Thymus (tissue), 11 donors: ENCODE data around the gene RPL39L. TPM values are rescaled to one million over a fixed set of nuclear protein-coding genes. Genes with fewer than 3 reads are reported as not detected.

Experiments
- DNase-seq, 9 donors: peaks; one replicate each; pipeline ENCODE4 v3.0.0-alpha.2; 2013; ENCODE audit warnings: low spot score in 9 of 9, low read depth in 6 of 9, missing footprints in 1 of 9
- H3K27ac ChIP-seq, 2 donors: one replicate each; pipeline ENCODE4 v1.5.1; 2013; ENCODE audit warnings: control low read depth in 1 of 2, low read depth in 1 of 2, low read length in 1 of 2, mild to moderate bottlenecking in 1 of 2, moderate library complexity in 1 of 2
- H3K27me3 ChIP-seq, 2 donors: one replicate each; pipeline ENCODE4 v1.5.1; 2013; ENCODE audit warnings: low read length in 1 of 2; ENCODE audit not compliant: control insufficient read depth in 2 of 2, insufficient read depth in 1 of 2
- H3K36me3 ChIP-seq, 2 donors: one replicate each; pipeline ENCODE4 v1.5.1; 2013; ENCODE audit warnings: low read length in 1 of 2, mild to moderate bottlenecking in 1 of 2, moderate library complexity in 1 of 2; ENCODE audit not compliant: control insufficient read depth in 2 of 2, insufficient read depth in 2 of 2
- H3K4me1 ChIP-seq, 2 donors: one replicate each; pipeline ENCODE4 v1.5.1; 2013; ENCODE audit warnings: low read length in 2 of 2; ENCODE audit not compliant: control insufficient read depth in 2 of 2, insufficient read depth in 2 of 2
- H3K4me3 ChIP-seq, 2 donors: one replicate each; pipeline ENCODE4 v1.5.1; 2013; ENCODE audit warnings: low read length in 2 of 2, control low read depth in 1 of 2, mild to moderate bottlenecking in 1 of 2
- H3K9me3 ChIP-seq, 2 donors: one replicate each; pipeline ENCODE4 v1.5.1; 2013; ENCODE audit warnings: low read length in 1 of 2, mild to moderate bottlenecking in 1 of 2; ENCODE audit not compliant: control insufficient read depth in 2 of 2, insufficient read depth in 1 of 2
- WGBS: extraction: QIAGEN DNeasy Blood & Tissue Kit; methylation state at CpG from one replicate; pipeline ENCODE4 v1.1.7; 2013; 5-methylcytosine and 5-hydroxymethylcytosine counted together
- polyA plus RNA-seq: library from polyadenylated mRNA; stranded (reverse); fragments of 200-250 nt; gene quantifications from one replicate; pipeline ENCODE4 v1.2.3, GENCODE V29; 2013
- total RNA-seq: library from RNA; stranded (reverse); fragments of 120-200 nt; gene quantifications from one replicate; pipeline ENCODE4 v1.2.4, GENCODE V29; 2013
- donor health status: healthy.

The RPL39L gene
- total and polyA plus RNA-seq, 2 donors, result 7.6 to 36.6 TPM

GRCh38 chr3:187093320-187093719 is 46.0 kb downstream of the RPL39L start:
- Histone ChIP-seq H3K4me3 (no peak overlapping the region), H3K36me3 (no peaks in the 10 kb centered on the region), H3K4me1 (peaks cover 0 to 2% of the 10 kb centered on the region in 2 donors), H3K27me3 (no peaks in the 10 kb centered on the region), H3K9me3 (no peaks in the 10 kb centered on the region), H3K27ac (no peak overlapping the region)
- DNase-seq, result no peak
- WGBS, result 98% methylated on average over 1 of the region's 1 CpG

- H3K27ac ChIP-seq, result no peak overlapping the region
- H3K9me3 ChIP-seq, result peaks cover 0 to 5% of the 10 kb centered on the region in 2 donors
- WGBS, result 82% methylated on average over 1 of the region's 1 CpG
- no peak overlapping the region for H3K4me3 ChIP-seq
- H3K4me1 ChIP-seq, result peaks cover 0 to 2% of the 10 kb centered on the region in 2 donors
- no peaks in the 10 kb centered on the region for H3K27me3 ChIP-seq
- no peaks in the 10 kb centered on the region for H3K36me3 ChIP-seq
- DNase-seq, result no peak
Observed at GRCh38 chr3:187088701-187089100, 50.6 kb downstream of the RPL39L start.

GRCh38 chr3:187086831-187087230 is 52.5 kb downstream of the RPL39L start:
- peaks cover 0 to 5% of the 10 kb centered on the region in 2 donors for H3K9me3 ChIP-seq
- DNase-seq, result no peak
- no peaks in the 10 kb centered on the region for H3K36me3 ChIP-seq
- WGBS, result 97% methylated on average over 3 of the region's 3 CpGs
- no peak overlapping the region for H3K27ac ChIP-seq
- H3K4me3 ChIP-seq, result no peak overlapping the region
- H3K27me3 ChIP-seq, result no peaks in the 10 kb centered on the region
- H3K4me1 ChIP-seq, result peaks cover 0 to 2% of the 10 kb centered on the region in 2 donors

- DNase-seq, result no peak
- H3K9me3 ChIP-seq, result peaks cover 0 to 5% of the 10 kb centered on the region in 2 donors
- no peak overlapping the region for H3K27ac ChIP-seq
- peaks cover 0 to 2% of the 10 kb centered on the region in 2 donors for H3K4me1 ChIP-seq
- 99% methylated on average over 1 of the region's 1 CpG for WGBS
- no peak overlapping the region for H3K4me3 ChIP-seq
- no peaks in the 10 kb centered on the region for H3K36me3 ChIP-seq
- no peaks in the 10 kb centered on the region for H3K27me3 ChIP-seq
Observed at GRCh38 chr3:187085933-187086332, 53.4 kb downstream of the RPL39L start.

GRCh38 chr3:187085021-187085666 is 54.2 kb downstream of the RPL39L start:
- H3K27me3 ChIP-seq, result no peaks in the 10 kb centered on the region
- H3K4me1 ChIP-seq, result peaks cover 0 to 2% of the 10 kb centered on the region in 2 donors
- no peak for DNase-seq
- WGBS, result 95% methylated on average over 5 of the region's 5 CpGs
- H3K36me3 ChIP-seq, result no peaks in the 10 kb centered on the region
- peaks cover 0 to 5% of the 10 kb centered on the region in 2 donors for H3K9me3 ChIP-seq
- no peak overlapping the region for H3K4me3 ChIP-seq
- no peak overlapping the region for H3K27ac ChIP-seq

GRCh38 chr3:187084580-187084979 is 54.7 kb downstream of the RPL39L start:
- no peak for DNase-seq
- Histone ChIP-seq H3K4me1 (peaks cover 0 to 2% of the 10 kb centered on the region in 2 donors), H3K36me3 (peaks cover 0 to 2% of the 10 kb centered on the region in 2 donors), H3K27me3 (no peaks in the 10 kb centered on the region), H3K4me3 (no peak overlapping the region), H3K27ac (no peak overlapping the region), H3K9me3 (peaks cover 0 to 5% of the 10 kb centered on the region in 2 donors)
- WGBS, result 75% methylated on average over 2 of the region's 2 CpGs

GRCh38 chr3:187084126-187084525 is 55.2 kb downstream of the RPL39L start:
- DNase-seq, result no peak
- Histone ChIP-seq H3K4me3 (no peak overlapping the region), H3K9me3 (peaks cover 0 to 5% of the 10 kb centered on the region in 2 donors), H3K4me1 (no peaks in the 10 kb centered on the region), H3K36me3 (peaks cover 0 to 4% of the 10 kb centered on the region in 2 donors), H3K27ac (no peak overlapping the region), H3K27me3 (no peaks in the 10 kb centered on the region)
- WGBS, result 97% methylated on average over 5 of the region's 5 CpGs

GRCh38 chr3:187082758-187083375 is 56.4 kb downstream of the RPL39L start:
- H3K9me3 ChIP-seq, result peaks cover 0 to 5% of the 10 kb centered on the region in 2 donors
- peaks cover under 1 to 5% of the 10 kb centered on the region in 2 donors for H3K36me3 ChIP-seq
- no peak overlapping the region for H3K27ac ChIP-seq
- no peak for DNase-seq
- no peaks in the 10 kb centered on the region for H3K4me1 ChIP-seq
- 95% methylated on average over 6 of the region's 6 CpGs for WGBS
- no peaks in the 10 kb centered on the region for H3K27me3 ChIP-seq
- H3K4me3 ChIP-seq, result no peak overlapping the region

GRCh38 chr3:187080799-187081450 is 58.4 kb downstream of the RPL39L start:
- Histone ChIP-seq H3K36me3 (peaks cover 12 to 24% of the 10 kb centered on the region in 2 donors), H3K27me3 (no peaks in the 10 kb centered on the region), H3K4me3 (no peak overlapping the region), H3K27ac (no peak overlapping the region), H3K9me3 (no peaks in the 10 kb centered on the region), H3K4me1 (no peaks in the 10 kb centered on the region)
- 95% methylated on average over 13 of the region's 13 CpGs for WGBS
- DNase-seq, result no peak
